ENCODE results near the gene EDN3. TPM values are rescaled to one million over a fixed set of nuclear protein-coding genes. Genes with fewer than 3 reads are reported as not detected.

EDN3 gene
- total RNA-seq, 3 donors from 2014 or later (not counting 1 experiment from before 2014, with no cell fraction given): 0.24 to 0.53 (median 0.41) TPM

- no peak overlapping the region for H3K27ac ChIP-seq (ENCODE audit: low read length)
- Mint-ChIP-seq H3K27me3 (ENCODE audit: low read depth in 2 of 2) (peaks cover 0 to 5% of the 10 kb centered on the region in 2 donors), H3K4me1 (peaks cover 0 to 11% of the 10 kb centered on the region in 2 donors), H3K27ac (no peak overlapping the region), H3K36me3 (no peaks in the 10 kb centered on the region), H3K4me3 (no peak overlapping the region), H3K9me3 (no peaks in the 10 kb centered on the region)
- ATAC-seq: no peak
- H3K4me1 ChIP-seq (ENCODE audit: control insufficient read depth, insufficient read depth, low read length): no peaks in the 10 kb centered on the region
- 86% methylated on average over 10 of the region's 10 CpGs for whole genome bisulfite sequencing (ENCODE audit: insufficient coverage)
- H3K4me3 ChIP-seq (ENCODE audit: low read length): no peak overlapping the region
- intact Hi-C loops (cut with micrococcal nuclease): no loop called here
- H3K9me3 ChIP-seq (ENCODE audit: control insufficient read depth, insufficient read depth, low read length): no peaks in the 10 kb centered on the region
- H3K36me3 ChIP-seq (ENCODE audit: control insufficient read depth, insufficient read depth, low read length): no peaks in the 10 kb centered on the region
- no peak for TF ChIP-seq CTCF (IDR thresholded peaks at IDR 0.05)
- H3K27me3 ChIP-seq (ENCODE audit: control insufficient read depth, insufficient read depth, low read length): no peaks in the 10 kb centered on the region
- DNase-seq: no peak
Measured at GRCh38 chr20:59350330-59351156, 50.1 kb downstream of the EDN3 start.

DNA sequence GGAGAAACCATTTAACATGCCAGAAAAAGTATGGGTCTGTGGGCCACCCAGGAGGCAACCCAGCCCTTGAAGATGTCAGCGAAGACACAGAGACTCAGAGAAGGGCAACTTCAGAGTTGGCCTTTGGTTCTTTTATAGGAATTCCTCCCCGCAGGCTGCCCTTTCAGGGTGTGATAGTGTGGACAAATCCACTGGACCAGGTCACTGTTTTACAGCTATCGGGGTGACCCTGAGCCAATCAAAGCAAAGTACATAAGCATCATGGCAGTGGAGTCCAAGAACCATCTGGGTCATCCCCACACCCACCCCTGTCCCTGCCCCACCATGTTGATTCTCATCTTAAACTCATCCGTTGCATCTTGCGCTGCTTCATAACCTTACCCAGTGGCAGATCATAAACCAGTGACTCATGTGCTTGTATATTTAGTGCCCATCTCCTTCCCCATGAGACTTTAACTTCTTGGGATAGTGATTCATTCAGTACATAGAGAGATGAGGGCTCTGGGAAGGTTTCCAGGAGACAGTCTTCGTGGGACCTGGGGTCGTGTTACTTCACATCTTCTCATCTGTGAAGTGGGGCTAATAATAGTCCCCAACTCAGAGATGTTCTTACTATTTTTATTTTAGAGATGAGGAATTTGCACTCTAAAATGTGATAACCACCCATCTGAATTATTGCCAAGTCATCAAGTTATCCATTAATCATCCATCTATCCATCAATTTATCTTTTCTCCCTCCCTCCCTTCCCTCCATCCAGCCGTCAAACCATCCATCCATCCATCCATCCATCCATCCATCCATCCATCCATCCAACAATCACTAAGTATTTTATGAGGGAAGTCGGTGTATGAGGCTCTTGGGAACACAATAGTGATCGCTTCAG, 51.0 kb downstream of the EDN3 start:
- Histone ChIP-seq H3K36me3 (ENCODE audit: control insufficient read depth, insufficient read depth, low read length) (no peaks in the 10 kb centered on the region), H3K27ac (ENCODE audit: low read length) (no peak overlapping the region), H3K4me1 (ENCODE audit: control insufficient read depth, insufficient read depth, low read length) (no peaks in the 10 kb centered on the region), H3K9me3 (ENCODE audit: control insufficient read depth, insufficient read depth, low read length) (no peaks in the 10 kb centered on the region), H3K4me3 (ENCODE audit: low read length) (no peak overlapping the region), H3K27me3 (ENCODE audit: control insufficient read depth, insufficient read depth, low read length) (no peaks in the 10 kb centered on the region)
- H3K27me3 Mint-ChIP-seq (ENCODE audit: low read depth in 2 of 2): peaks cover 0 to 8% of the 10 kb centered on the region in 2 donors
- DNase-seq (no peak), ATAC-seq (no peak)
- no peak overlapping the region for H3K27ac Mint-ChIP-seq
- no peaks in the 10 kb centered on the region for H3K9me3 Mint-ChIP-seq
- intact Hi-C loops (cut with micrococcal nuclease): no loop called here
- H3K36me3 Mint-ChIP-seq: no peaks in the 10 kb centered on the region
- peaks cover 0 to 11% of the 10 kb centered on the region in 2 donors for H3K4me1 Mint-ChIP-seq
- WGBS (ENCODE audit: insufficient coverage): 90% methylated on average over 7 of the region's 10 CpGs
- TF ChIP-seq CTCF (IDR thresholded peaks at IDR 0.05): no peak
- H3K4me3 Mint-ChIP-seq: no peak overlapping the region

DNA sequence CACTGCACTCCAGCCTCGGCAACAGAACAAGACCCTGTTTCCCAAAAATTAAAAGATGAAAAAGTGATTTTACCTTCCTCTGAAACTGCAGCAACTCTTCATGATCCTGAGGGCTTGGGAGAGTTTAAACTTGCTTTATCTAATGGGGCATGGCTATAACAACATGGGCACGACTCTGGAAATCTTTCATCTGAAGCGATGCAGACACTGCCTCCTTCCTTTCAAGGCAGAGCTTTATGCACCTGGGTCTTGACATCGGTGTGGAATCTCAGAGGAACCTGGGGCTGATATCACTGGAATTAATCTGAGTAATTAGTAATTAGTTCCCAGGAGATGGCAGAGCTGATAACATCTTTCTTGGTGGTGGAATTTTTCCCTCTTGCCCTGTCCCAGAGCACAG, 52.1 kb downstream of the EDN3 start:
- H3K4me3 Mint-ChIP-seq: no peak overlapping the region
- no peak for TF ChIP-seq CTCF (IDR thresholded peaks at IDR 0.05)
- H3K4me1 Mint-ChIP-seq: peaks cover 0 to 11% of the 10 kb centered on the region in 2 donors
- H3K27ac Mint-ChIP-seq: no peak overlapping the region
- DNase-seq (no peak), ATAC-seq (no peak)
- Histone ChIP-seq H3K9me3 (ENCODE audit: control insufficient read depth, insufficient read depth, low read length) (no peaks in the 10 kb centered on the region), H3K36me3 (ENCODE audit: control insufficient read depth, insufficient read depth, low read length) (no peaks in the 10 kb centered on the region), H3K27me3 (ENCODE audit: control insufficient read depth, insufficient read depth, low read length) (no peaks in the 10 kb centered on the region), H3K4me1 (ENCODE audit: control insufficient read depth, insufficient read depth, low read length) (no peaks in the 10 kb centered on the region), H3K27ac (ENCODE audit: low read length) (no peak overlapping the region), H3K4me3 (ENCODE audit: low read length) (no peak overlapping the region)
- no peaks in the 10 kb centered on the region for H3K36me3 Mint-ChIP-seq
- H3K9me3 Mint-ChIP-seq: no peaks in the 10 kb centered on the region
- intact Hi-C loops (cut with micrococcal nuclease): no loop called here
- WGBS (ENCODE audit: insufficient coverage): 87% methylated on average over 4 of the region's 4 CpGs
- peaks cover 0 to 3% of the 10 kb centered on the region in 2 donors for H3K27me3 Mint-ChIP-seq (ENCODE audit: low read depth in 2 of 2)
